GM19099 (cell line): Measurements from ENCODE around the gene FABP7.

Source experiments
- POLR2A ChIP-seq: IDR thresholded peaks from 3 replicates; pipeline ENCODE4 v1.6.1; 2011; ENCODE audit warnings: low read depth; ENCODE audit not compliant: insufficient read length; ENCODE audit errors: extremely low read depth

Gene FABP7

GRCh38 chr6:122779667-122780066 is at the start of gene FABP7:
FABP7 (plus strand) TSS chr6:122779716; CDS start chr6:122779795, 79 bp downstream.
- no peak for TF ChIP-seq POLR2A

- no peak for TF ChIP-seq POLR2A
Measured at GRCh38 chr6:122730334-122730733, 49.2 kb upstream of the FABP7 start.

- no peak for TF ChIP-seq POLR2A
Measured at GRCh38 chr6:122730775-122731386, 48.6 kb upstream of the FABP7 start.

- no peak for TF ChIP-seq POLR2A
Measured at GRCh38 chr6:122733259-122733658, 46.3 kb upstream of the FABP7 start.

GRCh38 chr6:122734529-122735395 is 44.8 kb upstream of the FABP7 start:
- TF ChIP-seq POLR2A = no peak

GRCh38 chr6:122735582-122735981 is 43.9 kb upstream of the FABP7 start:
- TF ChIP-seq POLR2A = no peak

GRCh38 chr6:122736163-122736562 is 43.4 kb upstream of the FABP7 start:
- no peak for TF ChIP-seq POLR2A

GRCh38 chr6:122736616-122737015 is 42.9 kb upstream of the FABP7 start:
- no peak for TF ChIP-seq POLR2A

- no peak for TF ChIP-seq POLR2A
Measured at GRCh38 chr6:122740091-122740490, 39.4 kb upstream of the FABP7 start.

GRCh38 chr6:122740936-122741335 is 38.6 kb upstream of the FABP7 start:
- TF ChIP-seq POLR2A = no peak

- no peak for TF ChIP-seq POLR2A
Measured at GRCh38 chr6:122746688-122747087, 32.8 kb upstream of the FABP7 start.

GRCh38 chr6:122747573-122747972 is 31.9 kb upstream of the FABP7 start:
- no peak for TF ChIP-seq POLR2A

- no peak for TF ChIP-seq POLR2A
Measured at GRCh38 chr6:122749451-122750050, 30.0 kb upstream of the FABP7 start.

GRCh38 chr6:122751326-122751725 is 28.2 kb upstream of the FABP7 start:
- TF ChIP-seq POLR2A = no peak

- TF ChIP-seq POLR2A = no peak
Measured at GRCh38 chr6:122752459-122752858, 27.1 kb upstream of the FABP7 start.
